Iris pigment epithelial cell (primary cell): Measurements from ENCODE around the gene SEMA4G.

Source experiments
- DNase-seq: peaks from one replicate; pipeline ENCODE4 v3.0.0-alpha.2; 2011; ENCODE audit warnings: low read depth

The SEMA4G gene

GRCh38 chr10:101007915-101008822, 38.9 kb downstream of the SEMA4G start:
- DNase-seq: no peak

- no peak for DNase-seq
Observed at GRCh38 chr10:101008823-101009423, 39.6 kb downstream of the SEMA4G start.

- DNase-seq: no peak
Observed at GRCh38 chr10:101010329-101010728, 41.0 kb downstream of the SEMA4G start.

- DNase-seq: no peak
Observed at GRCh38 chr10:101011517-101012423, 42.5 kb downstream of the SEMA4G start.

GRCh38 chr10:101012525-101013364, 43.4 kb downstream of the SEMA4G start:
- peak; percentile 88 for DNase-seq

GRCh38 chr10:101013365-101013825, 44.1 kb downstream of the SEMA4G start:
- DNase-seq: no peak

- peak; percentile 47 for DNase-seq
Observed at GRCh38 chr10:101014230-101014884, 45.1 kb downstream of the SEMA4G start.

GRCh38 chr10:101014966-101015581, 45.8 kb downstream of the SEMA4G start:
- peak; percentile 93 for DNase-seq

GRCh38 chr10:101015582-101015973, 46.3 kb downstream of the SEMA4G start:
- no peak for DNase-seq

- no peak for DNase-seq
Observed at GRCh38 chr10:101016814-101017213, 47.5 kb downstream of the SEMA4G start.

GRCh38 chr10:101018118-101018599, 48.9 kb downstream of the SEMA4G start:
- no peak for DNase-seq

- DNase-seq: peak; percentile 79
Observed at GRCh38 chr10:101018600-101019439, 49.5 kb downstream of the SEMA4G start.
